Muscle of leg (tissue), 11 donors: ENCODE measurements around the gene MPP2. TPM values are rescaled to one million over a fixed set of nuclear protein-coding genes. Genes with fewer than 3 reads are reported as not detected.
"Not testable (repeated sequence)": the region's sequence is repeated elsewhere in the genome, so short reads cannot be mapped to it uniquely, and the experiment has no call there.

Experiments
- DNase-seq: peaks from one replicate; pipeline ENCODE4 v3.0.0; 2013
- H3K27ac ChIP-seq: one replicate; pipeline ENCODE4 v1.5.1; 2013; ENCODE audit warnings: mild to moderate bottlenecking, low read length, control low read depth
- H3K27me3 ChIP-seq: one replicate; pipeline ENCODE4 v1.6.1; 2013; ENCODE audit warnings: low read length; ENCODE audit not compliant: control insufficient read depth, insufficient read depth
- H3K36me3 ChIP-seq: one replicate; pipeline ENCODE4 v1.6.1; 2013; ENCODE audit warnings: low read length; ENCODE audit not compliant: control insufficient read depth, insufficient read depth
- H3K4me1 ChIP-seq: one replicate; pipeline ENCODE4 v1.6.1; 2013; ENCODE audit warnings: low read length; ENCODE audit not compliant: control insufficient read depth, insufficient read depth
- H3K4me3 ChIP-seq: one replicate; pipeline ENCODE4 v1.5.1; 2013; ENCODE audit warnings: low read length, control low read depth
- H3K9me3 ChIP-seq: replicated peaks from 2 replicates; pipeline ENCODE4 v1.6.1; 2013; ENCODE audit warnings: low read depth, low read length; ENCODE audit not compliant: control insufficient read depth
- WGBS: methylation state at CpG from one replicate; pipeline ENCODE4 v1.1.5; 2013; ENCODE audit warnings: missing lambda C conversion rate; ENCODE audit not compliant: insufficient coverage; 5-methylcytosine and 5-hydroxymethylcytosine counted together
- polyA plus RNA-seq, 8 donors: library from polyadenylated mRNA; unstranded; fragments of 120-200 nt; gene quantifications; one replicate each; pipeline versions ENCODE4 v1.2.1 to v1.2.3, GENCODE V29; 2013; ENCODE audit warnings: inconsistent platforms in 1 of 8, low replicate concordance in 1 of 8; ENCODE audit not compliant: insufficient read length in 8 of 8, insufficient read depth in 1 of 8
- total RNA-seq: library from RNA; stranded (reverse); fragments of 120-200 nt; gene quantifications from one replicate; pipeline ENCODE4 v1.2.4, GENCODE V29; 2013

Gene MPP2
- total and polyA plus RNA-seq, 9 donors: 1.5 to 5.6 (median 3.8) TPM

DNA sequence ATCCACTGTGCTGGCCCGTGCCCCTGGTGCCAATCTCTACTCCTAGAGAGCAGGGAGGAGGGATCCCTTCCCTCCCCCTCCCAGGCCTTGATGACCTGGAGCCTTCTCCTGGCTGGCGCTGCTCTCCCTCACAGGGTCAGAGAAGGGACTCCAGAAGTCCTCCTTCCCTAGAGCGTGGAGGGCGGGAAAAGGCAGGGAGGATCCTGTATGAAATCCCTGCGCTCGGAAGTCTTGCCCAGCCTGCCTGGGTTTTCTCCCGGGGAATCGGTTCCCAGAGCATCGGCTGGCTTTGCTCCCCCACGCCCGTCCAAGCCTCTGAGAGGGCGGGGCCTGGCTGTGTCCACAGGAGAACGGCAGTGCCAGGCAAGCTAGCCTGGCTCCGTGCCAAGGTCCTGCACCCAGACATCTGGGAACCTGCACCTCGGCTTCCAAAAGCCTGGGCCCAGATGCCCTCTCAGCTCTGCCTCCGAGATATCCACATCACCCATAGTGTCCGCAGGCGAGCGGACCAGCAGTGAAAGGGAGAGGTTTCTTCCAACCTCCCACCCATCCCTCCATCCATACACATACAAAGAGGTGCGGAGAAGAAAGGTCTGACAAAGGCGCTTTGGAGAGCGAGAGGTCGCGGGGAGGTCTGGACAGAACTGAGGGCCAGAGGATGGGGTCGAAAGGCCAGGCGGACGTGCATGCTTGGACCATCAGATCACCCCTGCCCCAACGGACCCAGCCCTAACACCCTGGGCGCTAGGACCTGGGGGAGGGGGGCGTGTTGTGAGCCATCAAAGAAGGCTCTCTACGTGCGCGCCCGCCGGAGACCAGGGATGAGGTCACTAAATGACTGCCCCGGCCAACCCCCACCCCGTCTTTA, 1.1 kb downstream of the MPP2 start:
- Histone ChIP-seq H3K4me3 (peak overlapping the region; percentile 82), H3K27me3 (peaks cover 44% of the 10 kb centered on the region), H3K9me3 (no peaks in the 10 kb centered on the region), H3K4me1 (peaks cover 36% of the 10 kb centered on the region), H3K27ac (peak overlapping the region; percentile 53), H3K36me3 (no peaks in the 10 kb centered on the region)
- DNase-seq: peak; percentile 94
- WGBS: 5% methylated on average over 28 of the region's 37 CpGs

DNA sequence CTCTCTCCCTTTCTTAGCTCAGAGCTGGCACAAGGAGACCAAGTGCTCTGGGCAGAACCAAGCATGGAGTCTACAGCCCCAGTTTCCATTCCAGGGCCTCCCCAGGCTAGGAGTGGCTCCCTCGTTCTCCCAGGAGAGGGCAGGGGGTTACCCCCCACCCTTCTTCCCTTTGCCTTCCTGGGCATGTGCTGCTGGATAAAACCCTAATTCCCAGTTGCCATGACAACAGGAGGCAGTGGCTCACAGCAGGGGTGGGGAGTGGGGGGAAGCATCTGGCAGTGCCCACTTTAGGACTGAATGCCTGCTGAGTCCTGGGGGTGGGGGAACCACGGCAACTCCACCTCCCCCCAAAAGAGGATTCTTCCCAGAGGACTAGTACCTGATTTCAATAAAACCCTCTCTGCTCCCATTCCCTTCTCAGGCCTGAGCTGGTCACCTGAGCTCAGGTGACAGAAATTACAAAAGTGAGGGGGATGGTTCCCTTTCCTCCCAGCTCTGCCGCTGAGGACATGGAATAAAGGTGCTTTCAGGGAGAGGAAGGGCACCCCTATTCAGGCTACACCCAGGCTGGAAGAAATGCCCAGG, 1.8 kb downstream of the MPP2 start:
- peaks cover 43% of the 10 kb centered on the region for H3K4me1 ChIP-seq
- no peak overlapping the region for H3K4me3 ChIP-seq
- no peaks in the 10 kb centered on the region for H3K9me3 ChIP-seq
- no peak for DNase-seq
- peaks cover 48% of the 10 kb centered on the region for H3K27me3 ChIP-seq
- no peak overlapping the region for H3K27ac ChIP-seq
- no peaks in the 10 kb centered on the region for H3K36me3 ChIP-seq
- no CpG with 5 or more reads among the region's 3 CpGs for WGBS

DNA sequence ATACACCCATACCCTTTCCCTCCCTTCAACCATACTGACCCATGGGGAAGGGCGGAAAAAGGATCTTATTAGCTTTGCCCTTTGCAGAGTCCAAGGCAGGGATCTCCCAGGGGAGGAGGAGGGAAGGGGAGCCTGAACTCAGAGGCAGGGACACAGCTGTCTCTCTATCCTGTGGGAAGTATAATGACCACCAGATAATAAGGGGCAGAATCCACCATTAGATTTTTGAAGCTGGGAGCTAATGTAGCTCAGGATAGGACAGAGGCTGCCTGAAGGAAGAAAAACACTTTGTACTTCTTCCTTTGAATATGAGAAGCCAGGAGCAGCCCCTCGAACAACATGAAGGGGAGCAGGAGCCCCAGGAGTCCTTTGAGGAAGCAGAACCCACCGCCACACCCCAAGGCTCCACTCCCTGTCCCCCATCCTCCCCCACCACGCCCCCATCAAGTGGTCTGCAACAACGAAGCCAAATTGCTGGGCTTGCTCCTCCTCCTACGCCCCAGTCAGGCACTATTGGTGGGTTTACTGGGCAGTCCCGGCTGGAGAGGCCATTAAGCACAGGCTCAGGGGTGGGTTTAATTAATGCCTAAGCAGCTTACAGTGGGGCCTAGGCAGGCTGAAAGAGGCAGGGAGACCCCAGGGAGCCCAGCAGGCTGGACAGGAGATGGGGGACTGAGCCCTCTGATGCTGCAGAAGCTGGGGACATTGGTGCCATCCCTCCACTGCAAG, 5.3 kb downstream of the MPP2 start:
- no peak for DNase-seq
- H3K4me1 ChIP-seq: peaks cover 35% of the 10 kb centered on the region

DNA sequence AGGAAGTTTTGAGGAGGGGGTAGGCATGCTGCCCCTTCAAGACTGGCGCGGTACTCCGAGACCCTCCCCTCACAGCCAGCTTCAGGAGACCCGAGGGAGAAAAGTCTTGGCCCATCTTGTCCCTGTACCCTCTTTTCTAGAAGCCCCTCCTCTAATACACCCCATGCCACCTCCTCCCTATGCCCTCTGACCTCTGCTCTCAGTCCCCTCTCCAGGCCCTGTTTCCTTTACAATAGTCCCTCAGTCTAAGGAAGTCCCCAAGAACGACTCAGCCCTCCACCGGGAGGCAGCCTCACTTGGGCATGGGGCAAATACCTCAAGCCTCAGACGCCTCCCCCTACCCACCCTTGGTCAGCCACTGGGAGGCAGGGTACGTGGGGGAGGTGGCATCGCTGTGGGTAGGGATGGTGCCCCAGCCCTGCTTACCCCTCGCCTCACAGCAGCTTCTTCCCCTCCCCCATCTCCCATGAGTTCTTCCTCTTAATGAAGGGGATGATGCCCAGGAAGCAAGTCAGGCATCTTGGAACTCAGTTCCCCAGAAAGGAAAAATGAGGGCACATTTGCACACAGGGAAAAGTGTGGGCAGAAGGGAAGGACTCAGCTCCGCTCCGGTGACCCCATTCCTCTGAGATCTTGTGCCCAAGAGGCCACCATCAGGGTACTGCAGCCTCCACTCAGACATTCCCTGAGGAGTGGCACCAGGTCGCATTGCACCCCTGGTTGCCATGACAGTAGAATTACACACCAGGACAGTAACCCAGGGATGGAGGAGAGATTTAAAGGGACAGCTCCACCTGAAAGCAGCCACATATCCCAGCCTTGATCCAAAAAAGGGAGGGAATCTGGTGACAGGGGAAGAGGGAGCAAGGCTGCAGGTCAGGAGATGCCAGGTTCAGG, 6.2 kb downstream of the MPP2 start:
- peaks cover 16% of the 10 kb centered on the region for H3K27me3 ChIP-seq
- WGBS: 0% methylated on average over 7 of the region's 13 CpGs
- no peak overlapping the region for H3K27ac ChIP-seq
- DNase-seq: no peak
- H3K4me3 ChIP-seq: peak overlapping the region; percentile 62
- H3K36me3 ChIP-seq: no peaks in the 10 kb centered on the region
- no peaks in the 10 kb centered on the region for H3K9me3 ChIP-seq
- peaks cover 26% of the 10 kb centered on the region for H3K4me1 ChIP-seq

More for the DNA sequence above, 5.3 kb downstream of the MPP2 start:
- H3K36me3 ChIP-seq: no peaks in the 10 kb centered on the region
- no peak overlapping the region for H3K27ac ChIP-seq
- H3K27me3 ChIP-seq: peaks cover 24% of the 10 kb centered on the region
- no peaks in the 10 kb centered on the region for H3K9me3 ChIP-seq
- 10% methylated on average over 2 of the region's 7 CpGs for WGBS
- no peak overlapping the region for H3K4me3 ChIP-seq

DNA sequence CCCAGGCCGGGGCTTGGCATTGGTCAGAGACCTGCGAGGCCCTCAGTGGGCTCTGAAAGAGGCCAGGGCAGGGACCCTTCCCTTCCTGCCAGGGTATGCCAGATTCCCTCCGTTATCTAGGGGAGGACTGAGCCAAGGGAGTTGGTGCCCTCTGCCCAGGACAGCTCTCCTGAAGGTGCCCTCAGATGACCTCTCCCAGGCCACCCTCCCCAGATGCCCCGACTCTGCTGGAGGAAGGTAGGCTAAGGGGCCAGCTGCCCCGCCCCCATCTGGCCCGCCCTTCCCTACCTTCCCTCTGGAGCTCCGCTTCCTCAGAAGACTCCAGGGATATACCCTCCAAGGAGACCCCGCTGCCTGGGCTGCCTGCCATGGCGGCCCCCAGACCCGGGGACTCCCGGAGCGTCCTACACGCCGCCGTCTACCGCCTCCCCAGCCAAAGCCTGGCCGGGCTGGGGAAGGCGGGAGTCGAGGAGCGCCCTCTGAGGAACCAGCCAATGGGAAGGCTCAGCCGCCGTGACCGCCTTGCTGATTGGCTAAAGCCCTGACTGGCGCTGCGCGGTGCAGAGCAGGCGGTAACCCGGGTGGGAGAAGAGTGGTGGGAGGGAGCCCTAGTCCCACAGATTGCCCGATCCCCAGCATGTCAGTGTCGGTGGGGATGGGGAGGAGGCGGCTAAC, 7.0 kb downstream of the MPP2 start:
- Histone ChIP-seq H3K27ac (no peak overlapping the region), H3K9me3 (no peaks in the 10 kb centered on the region), H3K27me3 (peaks cover 8% of the 10 kb centered on the region), H3K4me3 (peak overlapping the region; percentile 62), H3K36me3 (no peaks in the 10 kb centered on the region), H3K4me1 (peaks cover 18% of the 10 kb centered on the region)
- DNase-seq: peak; percentile 94
- 3% methylated on average over 24 of the region's 31 CpGs for WGBS

DNA sequence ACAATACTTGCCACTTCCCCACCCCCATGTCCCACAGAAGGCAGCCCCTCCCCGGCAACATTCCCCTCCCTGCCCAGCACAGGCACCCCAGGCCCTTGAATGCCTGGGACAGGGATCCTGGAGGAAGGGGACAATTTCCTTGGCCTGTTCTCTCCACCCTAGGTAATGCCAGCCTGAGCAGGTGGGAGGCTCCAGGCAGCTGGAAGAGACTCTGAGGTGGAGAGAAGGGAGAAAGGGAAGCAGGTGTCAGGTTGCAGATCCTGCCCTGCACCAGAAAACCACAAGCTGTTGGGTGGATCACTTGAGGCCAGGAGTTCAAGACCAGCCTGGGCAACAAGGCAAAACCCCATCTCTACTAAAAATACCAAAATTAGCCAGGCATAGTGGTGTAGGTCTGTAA, 8.9 kb downstream of the MPP2 start:
- H3K36me3 ChIP-seq: no peaks in the 10 kb centered on the region
- H3K4me1 ChIP-seq: peaks cover 16% of the 10 kb centered on the region
- H3K27ac ChIP-seq: no peak overlapping the region
- no peaks in the 10 kb centered on the region for H3K9me3 ChIP-seq
- H3K27me3 ChIP-seq: peaks cover 4% of the 10 kb centered on the region
- no peak overlapping the region for H3K4me3 ChIP-seq
- DNase-seq: no peak
- WGBS: no CpG with 5 or more reads among the region's 1 CpG

DNA sequence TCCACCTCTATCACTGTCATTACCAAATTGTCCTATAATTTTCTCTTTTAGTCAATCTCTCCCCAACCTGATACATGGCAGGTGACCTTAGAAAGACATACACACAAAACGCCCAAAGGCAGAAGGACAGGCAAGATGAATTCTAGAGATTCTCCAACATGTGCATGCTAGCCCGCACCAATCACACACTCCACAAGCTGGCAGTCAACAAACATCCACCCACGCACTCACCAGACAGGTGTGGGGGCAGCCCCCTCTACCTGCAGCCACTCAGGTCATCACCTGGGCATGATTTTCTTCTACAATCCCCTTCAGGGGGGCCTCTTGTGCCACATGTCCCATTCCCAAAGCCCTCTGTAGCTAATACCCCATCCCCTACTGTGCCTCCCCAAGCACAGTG, 9.5 kb downstream of the MPP2 start:
- no peaks in the 10 kb centered on the region for H3K36me3 ChIP-seq
- no peaks in the 10 kb centered on the region for H3K9me3 ChIP-seq
- no peak overlapping the region for H3K4me3 ChIP-seq
- no peak overlapping the region for H3K27ac ChIP-seq
- H3K4me1 ChIP-seq: peaks cover 19% of the 10 kb centered on the region
- peaks cover 4% of the 10 kb centered on the region for H3K27me3 ChIP-seq
- 93% methylated on average over 3 of the region's 3 CpGs for WGBS
- DNase-seq: no peak

DNA sequence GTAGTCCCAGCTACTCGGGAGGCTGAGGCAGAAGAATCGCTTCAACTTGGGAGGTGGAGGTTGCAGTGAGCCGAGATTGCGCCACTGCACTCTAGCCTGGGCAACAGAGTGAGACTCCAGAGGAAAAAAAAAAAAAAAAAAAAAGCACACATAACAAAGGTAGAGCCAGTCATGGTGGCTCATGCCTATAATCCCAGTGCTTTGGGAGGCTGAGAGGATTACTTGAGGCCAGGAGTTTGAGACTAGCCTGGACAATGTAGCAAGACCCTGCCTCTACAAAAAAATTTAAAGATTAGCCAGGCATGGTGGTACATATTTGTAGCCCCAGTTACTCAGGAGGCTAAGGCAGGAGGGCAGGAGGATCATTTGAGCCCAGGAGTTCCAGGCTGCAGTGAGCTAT, 12.8 kb downstream of the MPP2 start:
- WGBS: no CpG with 5 or more reads among the region's 4 CpGs
- not testable (repeated sequence) for H3K36me3 ChIP-seq, DNase-seq

DNA sequence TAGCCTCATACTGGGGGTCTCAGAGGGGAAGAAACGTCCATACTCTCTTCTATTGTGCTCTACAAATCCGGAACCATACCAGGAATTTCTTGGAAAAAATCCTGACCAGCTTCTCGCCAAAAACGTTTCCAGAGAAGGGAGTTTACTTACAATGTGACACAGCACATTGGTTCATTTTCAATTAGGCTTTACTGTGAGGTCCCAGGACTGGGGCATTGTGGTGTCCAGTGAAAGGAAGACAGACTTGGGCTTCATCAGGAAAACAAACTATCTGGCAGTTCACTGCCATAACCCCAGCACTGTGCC, 14.7 kb downstream of the MPP2 start:
- 10% methylated on average over 2 of the region's 4 CpGs for WGBS
- Histone ChIP-seq H3K4me3 (no peak overlapping the region), H3K27me3 (no peaks in the 10 kb centered on the region), H3K36me3 (no peaks in the 10 kb centered on the region), H3K4me1 (peaks cover 14% of the 10 kb centered on the region), H3K9me3 (no peaks in the 10 kb centered on the region), H3K27ac (peak overlapping the region; percentile 13)
- peak; percentile 78 for DNase-seq

More for the DNA sequence above, 12.8 kb downstream of the MPP2 start:
- not testable (repeated sequence) for H3K4me3 ChIP-seq, H3K27ac ChIP-seq, H3K9me3 ChIP-seq, H3K27me3 ChIP-seq
- peaks cover 14% of the 10 kb centered on the region for H3K4me1 ChIP-seq
